Hematopoietic multipotent progenitor cell treated with erythropoietin and hydrocortisone succinate and interleukin-3 and kit ligand, for 6 days (in vitro differentiated cells): ENCODE results near the gene BOLA1.

Experiments
- DNase-seq: peaks from one replicate; pipeline ENCODE4 v3.0.0-alpha.2; 2015

BOLA1 gene

DNA sequence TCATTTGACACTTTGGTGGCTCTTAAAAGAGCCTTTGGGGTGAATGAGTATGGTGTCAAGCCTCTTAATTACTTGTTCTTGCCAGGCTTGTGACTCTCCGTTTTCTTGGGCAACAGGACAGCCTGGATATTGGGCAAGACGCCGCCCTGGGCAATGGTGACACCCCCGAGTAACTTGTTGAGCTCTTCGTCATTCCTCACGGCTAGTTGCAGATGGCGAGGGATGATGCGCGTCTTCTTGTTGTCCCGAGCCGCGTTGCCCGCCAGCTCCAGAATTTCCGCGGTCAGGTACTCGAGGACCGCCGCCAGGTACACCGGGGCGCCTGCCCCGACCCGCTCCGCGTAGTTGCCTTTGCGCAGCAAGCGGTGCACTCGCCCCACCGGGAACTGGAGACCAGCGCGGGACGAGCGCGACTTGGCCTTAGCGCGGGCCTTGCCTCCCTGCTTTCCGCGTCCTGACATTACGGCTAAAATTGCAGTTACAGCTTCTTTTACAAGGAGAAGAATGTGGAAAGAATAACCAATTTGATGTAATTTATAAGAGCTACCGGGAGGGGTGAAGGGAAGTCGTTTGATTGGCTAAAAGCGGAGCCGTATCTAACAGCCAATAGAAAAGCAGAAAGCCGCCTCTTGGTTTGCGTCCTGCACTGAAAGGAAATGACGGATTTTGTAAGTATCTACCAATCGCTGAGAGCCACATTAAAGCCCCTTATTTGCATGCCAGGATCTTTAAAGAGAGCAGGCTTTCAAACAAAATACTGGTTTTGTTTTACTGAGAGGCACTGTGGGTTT, 11.7 kb upstream of the BOLA1 start:
- DNase-seq: peak; percentile 99

DNA sequence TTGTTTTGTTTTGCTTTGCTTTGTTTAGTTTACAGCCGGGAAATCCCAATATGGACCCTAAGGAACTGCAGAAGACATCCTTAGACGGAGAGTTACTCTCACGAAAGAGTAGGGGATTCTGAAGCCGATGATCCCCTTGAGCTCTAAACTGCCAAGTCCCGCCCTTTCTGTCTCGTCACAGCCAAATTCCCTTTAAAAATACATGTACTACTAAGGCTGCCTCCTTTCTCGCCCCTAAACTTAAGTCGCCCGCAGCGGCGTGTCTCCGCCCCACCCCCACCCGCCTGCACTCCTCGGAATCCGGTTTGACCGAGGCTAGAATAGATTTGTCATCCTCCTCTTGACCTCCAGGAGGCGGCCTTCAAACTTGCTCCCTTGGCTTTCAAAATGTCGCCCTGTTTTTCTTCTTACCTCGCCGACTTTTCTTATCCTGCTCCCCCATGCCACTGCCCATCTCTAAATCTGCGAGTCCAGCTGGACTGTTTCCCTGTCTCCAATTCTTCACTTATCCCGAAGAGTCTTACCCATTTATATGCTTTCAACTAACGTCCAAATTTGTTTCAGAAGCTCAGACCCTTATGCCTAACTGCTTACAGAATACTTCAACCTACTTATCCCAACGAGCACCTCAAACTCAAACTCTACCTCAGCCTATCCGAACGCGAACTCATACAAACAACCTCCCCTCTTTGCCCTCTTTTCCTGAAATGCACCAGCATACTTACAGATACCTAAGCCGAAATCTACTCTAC, 10.9 kb upstream of the BOLA1 start:
- DNase-seq: peak; percentile 97

- DNase-seq: no peak
These were observed 10.4 kb upstream of the BOLA1 start for GRCh38 chr1:149888999-149889289.

DNA sequence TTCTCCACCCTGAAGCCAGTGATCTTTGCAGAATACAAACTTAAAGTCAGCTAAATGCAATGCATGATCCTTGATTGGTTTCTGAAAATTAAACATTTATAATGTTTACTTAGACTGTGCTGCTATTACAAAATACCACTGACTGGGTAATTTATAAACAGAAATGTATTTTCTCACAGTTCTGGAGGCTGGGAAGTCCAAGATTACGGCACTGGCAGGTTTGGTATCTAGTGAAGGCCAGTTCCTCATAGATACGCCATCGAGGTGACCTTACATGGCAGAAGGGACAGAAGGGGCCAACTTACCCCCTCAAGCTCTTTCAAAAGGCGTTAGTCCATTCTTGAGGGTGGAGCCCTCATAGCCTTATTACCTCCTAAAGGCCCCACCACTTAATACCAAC, 2.8 kb upstream of the BOLA1 start:
- DNase-seq: no peak

GRCh38 chr1:149903836-149904491, 4.6 kb downstream of the BOLA1 start:
- DNase-seq: no peak

GRCh38 chr1:149906570-149907075, 7.3 kb downstream of the BOLA1 start:
- DNase-seq: peak; percentile 78

DNA sequence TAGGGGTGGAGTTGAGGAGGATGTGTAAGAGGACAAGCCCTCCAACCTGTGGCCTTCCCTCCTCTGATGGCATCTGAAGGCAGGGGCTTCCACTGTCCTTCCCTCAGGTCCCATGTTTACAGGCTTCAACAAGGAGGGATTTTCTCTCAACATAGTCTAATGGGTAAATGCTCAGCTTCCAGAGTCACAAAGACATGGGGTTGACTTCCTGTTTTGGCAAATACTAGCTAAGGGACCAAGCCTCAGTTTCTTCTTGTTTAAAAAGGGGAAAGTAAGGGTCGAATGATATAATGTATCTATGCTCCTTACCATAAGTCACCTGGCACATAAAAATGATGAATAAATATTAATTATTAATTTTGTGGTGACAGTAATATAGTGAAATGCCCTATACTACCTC, 15.2 kb downstream of the BOLA1 start:
- DNase-seq: no peak

DNA sequence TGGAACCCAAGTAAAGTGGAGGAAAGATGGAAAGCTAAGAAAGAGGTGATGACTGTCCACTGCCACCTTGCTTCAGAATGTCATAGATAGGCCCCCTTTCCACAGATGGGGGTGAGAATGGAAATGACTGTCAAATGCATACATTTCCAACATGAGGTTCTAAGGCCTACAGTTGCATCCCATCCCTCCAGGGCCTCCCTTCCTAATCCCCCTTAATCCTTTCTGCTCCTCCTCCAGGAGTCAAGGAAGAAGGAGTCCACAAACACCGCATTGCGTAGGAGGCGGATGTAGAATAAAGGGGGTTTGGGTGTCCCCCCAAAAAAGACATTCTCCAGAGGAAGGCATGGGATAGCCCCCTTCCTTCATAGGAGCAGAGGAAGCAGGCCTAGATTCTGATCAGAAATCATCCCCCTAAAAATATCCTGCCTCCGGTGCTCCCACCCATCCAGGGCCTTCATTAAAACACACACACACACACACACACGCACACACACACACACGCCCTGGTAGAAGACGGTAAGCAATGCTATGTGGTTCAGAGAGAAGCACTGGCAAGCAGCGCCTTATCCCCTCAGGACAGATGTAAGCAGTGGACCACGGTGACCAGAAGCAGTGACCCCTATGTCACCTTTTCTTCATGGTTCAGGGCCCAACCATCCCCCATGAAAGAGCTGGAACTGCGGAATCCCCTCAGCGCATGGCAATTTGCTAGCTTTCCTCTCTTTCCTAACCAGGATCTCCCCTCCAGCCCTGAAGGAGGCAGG, 16.2 kb downstream of the BOLA1 start:
- DNase-seq: no peak

- DNase-seq: no peak
These were observed 17.0 kb downstream of the BOLA1 start for GRCh38 chr1:149916193-149916897.

GRCh38 chr1:149916898-149917252, 17.5 kb downstream of the BOLA1 start:
- DNase-seq: no peak

DNA sequence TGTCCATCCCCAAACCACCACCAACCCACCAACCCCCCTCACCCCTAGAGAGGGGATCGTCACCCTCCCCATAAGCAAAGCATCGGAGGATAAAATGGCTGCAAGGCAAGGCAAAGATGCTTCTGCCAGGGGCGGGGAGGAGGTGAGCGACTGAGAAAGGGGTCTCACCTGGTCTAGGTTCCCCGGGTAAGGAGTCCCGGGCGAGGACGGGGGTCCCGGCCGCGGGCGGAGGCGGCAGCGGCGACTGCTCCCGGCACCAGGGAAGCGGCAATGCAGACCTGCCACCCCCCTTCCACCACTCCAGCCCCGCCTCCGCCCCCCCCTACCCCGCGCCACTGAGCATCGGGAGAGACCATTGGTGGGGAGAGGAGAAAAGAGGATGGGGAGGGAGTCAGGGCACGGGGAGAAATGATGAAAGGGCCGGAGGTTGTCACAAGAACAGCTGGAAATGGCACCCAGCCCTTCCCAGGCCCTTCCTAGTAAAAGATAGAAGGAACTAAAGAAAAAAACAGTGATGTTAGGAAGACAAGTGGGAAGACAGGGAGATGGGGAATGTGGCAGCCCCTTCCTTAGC, 18.3 kb downstream of the BOLA1 start, which contains the start of gene SV2A:
Gene SV2A, minus strand, starts transcription at position 274 of the 574 bp plus-strand sequence. CDS start 4,004 bp downstream, outside the sequence.
- peak; percentile 49 for DNase-seq

DNA sequence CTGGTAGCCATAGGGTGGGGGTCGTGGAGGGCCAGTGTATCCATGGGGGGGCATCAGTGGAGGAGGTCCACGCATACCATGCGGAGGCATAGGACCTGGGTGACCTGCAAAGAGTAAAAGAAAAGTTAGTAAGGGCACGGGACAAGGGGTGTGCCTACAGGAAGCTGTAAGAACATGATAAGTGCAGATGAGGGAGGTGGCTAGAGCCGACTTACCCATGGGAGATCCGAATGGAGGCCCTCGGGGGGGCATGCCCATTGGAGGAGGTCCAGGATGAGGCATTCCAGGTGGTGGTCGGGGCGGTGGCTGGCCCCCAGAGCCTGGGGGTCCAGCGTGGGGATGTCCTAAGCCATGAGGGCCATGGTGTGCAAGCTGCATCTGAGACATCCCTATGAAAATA, 24.3 kb downstream of the BOLA1 start:
- peak; percentile 86 for DNase-seq

GRCh38 chr1:149925345-149925744, 26.0 kb downstream of the BOLA1 start:
- DNase-seq: peak; percentile 57

DNA sequence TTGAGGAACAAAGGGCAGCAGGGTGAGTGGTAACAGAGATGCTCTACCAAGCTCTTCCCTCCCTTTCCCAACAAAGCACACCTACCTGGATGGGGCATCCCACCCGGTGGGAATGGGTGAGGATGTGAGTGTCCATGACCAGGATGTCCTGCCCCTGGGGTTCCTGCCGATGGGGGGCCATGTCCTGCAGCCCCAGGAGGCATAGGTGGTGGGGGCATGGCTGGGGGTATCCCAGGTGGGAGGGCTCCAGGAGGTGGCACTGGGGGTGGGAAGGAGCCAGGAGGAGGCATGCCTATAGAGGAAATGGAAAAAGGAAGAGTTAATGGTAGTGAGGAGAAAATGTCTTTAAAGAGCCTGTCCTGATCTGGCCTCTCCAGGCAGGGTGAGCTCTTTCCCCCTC, 26.4 kb downstream of the BOLA1 start:
- no peak for DNase-seq

- DNase-seq: no peak
These were observed 26.9 kb downstream of the BOLA1 start for GRCh38 chr1:149926296-149926695.

DNA sequence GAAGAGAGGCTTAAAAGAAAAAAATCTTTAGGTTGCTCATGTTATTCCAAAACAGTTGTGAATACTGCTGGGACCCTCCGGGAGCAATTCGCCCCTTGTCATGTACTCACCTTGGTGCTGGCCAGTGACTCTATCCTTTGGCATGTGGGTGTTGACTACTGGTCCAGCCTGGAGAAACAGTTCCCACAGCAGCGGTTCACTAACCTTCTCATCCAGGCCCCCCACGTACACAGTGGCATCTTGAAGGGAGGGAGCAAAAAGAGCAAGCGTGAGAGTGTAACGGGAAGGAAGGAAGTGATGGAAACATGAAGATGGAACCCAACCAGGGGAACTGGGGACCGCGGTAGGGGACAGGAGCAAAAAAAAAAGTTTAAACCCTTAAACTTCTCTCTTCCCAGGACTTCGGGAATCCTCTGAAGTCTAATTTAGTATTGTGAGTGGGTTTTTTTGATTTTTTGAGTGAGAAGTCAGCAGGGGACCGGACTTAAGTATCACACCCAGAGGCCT, 27.7 kb downstream of the BOLA1 start:
- no peak for DNase-seq

DNA sequence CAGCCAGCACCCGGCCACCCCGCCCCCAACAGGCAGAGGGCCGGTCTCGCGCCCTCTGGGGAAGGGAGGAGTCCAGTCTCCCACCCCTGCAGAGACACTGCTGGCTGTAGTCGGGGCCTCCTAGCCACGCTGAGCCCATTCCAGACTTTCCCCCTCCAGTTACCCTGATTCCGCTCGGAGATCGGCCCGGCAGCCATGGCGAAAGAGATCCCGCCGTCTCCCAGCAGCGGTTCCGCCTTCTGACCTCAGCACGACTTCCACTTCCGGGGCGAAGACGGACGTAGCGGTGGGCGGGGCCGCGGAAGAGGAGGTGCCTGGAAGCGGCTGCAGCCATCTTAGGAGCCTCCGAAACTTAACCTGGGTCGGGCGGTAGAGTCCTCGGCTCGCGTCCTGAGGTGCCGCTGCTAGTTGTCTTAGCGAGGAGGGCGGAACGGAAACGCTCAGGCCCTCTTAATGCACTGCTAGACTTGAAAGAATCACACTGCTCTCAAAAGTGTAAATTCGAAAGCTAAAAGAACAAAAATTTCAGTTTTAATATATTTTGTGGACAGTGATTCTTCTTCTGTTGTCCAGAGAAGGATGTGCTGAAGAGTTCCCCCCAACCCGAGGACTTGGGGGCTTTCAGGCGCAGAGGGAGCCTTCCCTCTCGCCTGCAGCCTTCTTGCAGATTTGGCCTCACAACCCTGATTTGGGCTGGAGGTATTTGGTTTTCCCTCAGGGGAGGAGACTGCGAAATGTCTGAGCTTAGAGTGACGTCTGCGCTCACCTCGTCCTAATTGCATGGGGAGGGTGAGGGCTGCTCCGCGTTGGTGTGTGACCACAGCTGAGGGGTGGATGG, 28.4 kb downstream of the BOLA1 start, which contains the start of gene SF3B4:
Gene SF3B4, minus strand, starts transcription at position 241 of the 838 bp plus-strand sequence. Its CDS starts 44 bp downstream, at position 197.
- DNase-seq: peak; percentile 97

- no peak for DNase-seq
These were observed 29.0 kb downstream of the BOLA1 start for GRCh38 chr1:149928401-149928724.

- DNase-seq: no peak
These were observed 30.5 kb downstream of the BOLA1 start for GRCh38 chr1:149929856-149930255.

DNA sequence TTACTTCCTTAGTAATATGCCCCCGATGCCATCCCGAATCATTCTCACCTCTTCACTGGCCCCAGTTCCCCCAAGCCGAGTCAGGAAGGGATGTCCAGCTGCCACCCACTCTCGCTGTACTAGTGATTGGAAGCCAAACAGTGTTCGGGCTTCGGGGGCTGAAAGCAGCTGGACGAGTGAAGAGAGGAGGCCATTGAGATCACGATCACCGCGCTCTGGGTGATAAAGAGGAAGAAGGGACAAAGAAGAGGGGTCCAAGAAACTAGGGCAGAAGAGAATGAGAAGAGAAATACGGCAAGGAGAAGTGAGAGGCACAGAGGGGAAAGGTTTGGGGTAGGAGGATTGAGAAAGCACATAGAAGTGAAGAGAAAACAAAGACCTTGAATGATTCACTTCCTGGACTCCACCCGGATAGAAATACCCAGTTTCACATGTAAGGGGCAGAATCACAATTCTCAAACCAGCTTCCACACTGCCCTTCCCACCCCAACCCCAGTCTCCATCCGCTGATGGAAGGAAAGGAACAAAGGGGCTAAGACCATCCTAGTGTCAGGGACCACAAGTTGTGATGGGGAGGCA, 31.9 kb downstream of the BOLA1 start:
- DNase-seq: no peak
